SU-DHL-6 (cell line): Measurements from ENCODE around the gene ACSF3.

Experiments
- CTCF ChIP-seq: fragments of 200-600 bp; sonication (generic); IDR thresholded peaks from one replicate; pipeline ENCODE4 v1.5.1; 2017; ENCODE audit warnings: antibody characterized with exemption, mild to moderate bottlenecking, low read length, moderate library complexity; ENCODE audit not compliant: insufficient read depth, poor library complexity, severe bottlenecking
- EZH2phosphoT487 ChIP-seq: fragments of 200-600 bp; sonication (generic), shearing (Covaris generic); conservative IDR thresholded peaks from 2 replicates; pipeline ENCODE4 v1.6.1; 2018; ENCODE audit warnings: mild to moderate bottlenecking, antibody characterized with exemption, low read length, moderate library complexity, mixed read lengths

GRCh38 chr16:89184933-89185794 is 91.5 kb downstream of the ACSF3 start:
- TF ChIP-seq CTCF (no peak), EZH2phosphoT487 (no peak)
